GM20000 (cell line): Measurements from ENCODE around the gene HIBCH.

ENCODE experiments used
- DNase-seq: peaks from one replicate; pipeline ENCODE4 v3.0.0; 2012; ENCODE audit warnings: low spot score
- TF ChIP-seq, protein P1 (sequence below): IDR thresholded peaks from 2 replicates; pipeline ENCODE4 v1.5.1; 2012; ENCODE audit warnings: mild to moderate bottlenecking, control low read depth; ENCODE audit errors: extremely low read depth, missing control alignments

HIBCH gene

DNA sequence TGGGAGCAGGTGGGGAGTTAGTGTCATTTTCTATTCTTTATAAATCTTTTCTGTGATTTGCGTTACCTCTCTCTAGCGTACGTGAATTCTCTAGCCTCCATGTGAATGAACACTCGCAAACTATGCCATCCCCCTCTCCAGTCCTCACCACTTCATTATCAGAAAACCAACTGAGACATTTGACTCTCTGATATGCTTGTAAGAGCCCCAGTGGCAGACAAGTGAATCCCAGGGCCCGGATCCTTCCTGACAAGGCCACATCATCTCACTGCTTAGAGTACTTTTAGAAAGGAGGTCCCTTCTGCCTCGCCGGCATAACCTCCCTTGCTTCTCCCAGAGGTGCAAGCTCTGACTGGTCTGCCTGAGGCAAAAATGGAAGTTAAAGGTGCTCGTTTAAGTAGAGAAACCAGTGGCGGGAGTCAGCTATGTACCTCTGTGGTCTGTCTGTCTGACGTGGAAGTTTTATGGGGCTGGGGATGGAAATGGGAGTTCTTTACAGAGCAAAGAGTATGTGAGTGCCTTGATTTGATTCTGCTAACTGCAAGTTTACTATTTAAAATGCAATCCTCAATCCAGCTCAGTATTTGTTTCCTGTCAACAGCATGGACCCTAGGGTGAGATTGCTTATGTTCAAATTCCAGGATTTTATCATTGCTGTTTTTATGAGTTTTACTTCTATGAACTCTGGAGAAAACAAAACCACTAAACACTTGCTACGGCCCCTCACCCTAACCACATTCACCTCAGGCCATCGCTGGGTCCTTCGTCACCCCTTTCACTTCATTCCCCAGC is 142.2 kb downstream of the HIBCH start:
- DNase-seq, result no peak
- TF ChIP-seq, protein P1, sequence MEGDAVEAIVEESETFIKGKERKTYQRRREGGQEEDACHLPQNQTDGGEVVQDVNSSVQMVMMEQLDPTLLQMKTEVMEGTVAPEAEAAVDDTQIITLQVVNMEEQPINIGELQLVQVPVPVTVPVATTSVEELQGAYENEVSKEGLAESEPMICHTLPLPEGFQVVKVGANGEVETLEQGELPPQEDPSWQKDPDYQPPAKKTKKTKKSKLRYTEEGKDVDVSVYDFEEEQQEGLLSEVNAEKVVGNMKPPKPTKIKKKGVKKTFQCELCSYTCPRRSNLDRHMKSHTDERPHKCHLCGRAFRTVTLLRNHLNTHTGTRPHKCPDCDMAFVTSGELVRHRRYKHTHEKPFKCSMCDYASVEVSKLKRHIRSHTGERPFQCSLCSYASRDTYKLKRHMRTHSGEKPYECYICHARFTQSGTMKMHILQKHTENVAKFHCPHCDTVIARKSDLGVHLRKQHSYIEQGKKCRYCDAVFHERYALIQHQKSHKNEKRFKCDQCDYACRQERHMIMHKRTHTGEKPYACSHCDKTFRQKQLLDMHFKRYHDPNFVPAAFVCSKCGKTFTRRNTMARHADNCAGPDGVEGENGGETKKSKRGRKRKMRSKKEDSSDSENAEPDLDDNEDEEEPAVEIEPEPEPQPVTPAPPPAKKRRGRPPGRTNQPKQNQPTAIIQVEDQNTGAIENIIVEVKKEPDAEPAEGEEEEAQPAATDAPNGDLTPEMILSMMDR, result no peak

DNA sequence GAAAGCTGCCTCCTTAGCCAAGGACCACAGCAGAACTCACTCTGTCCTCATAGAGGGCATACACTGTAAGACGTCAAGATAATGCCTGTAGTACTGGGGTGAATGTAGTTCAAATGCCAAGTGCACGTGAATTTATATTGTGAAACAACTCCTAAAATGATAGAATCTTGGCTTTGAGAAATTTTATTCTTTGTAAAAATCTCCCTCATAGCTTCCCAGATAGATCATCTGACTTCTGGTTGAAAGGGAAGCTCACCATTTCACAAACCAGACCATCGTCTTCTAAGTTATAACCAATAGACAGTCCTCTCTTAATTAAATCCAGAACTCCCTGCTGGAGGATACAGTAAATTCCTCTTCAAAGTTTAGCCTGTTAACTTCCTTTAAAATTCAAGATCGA is 146.2 kb downstream of the HIBCH start:
- no peak for DNase-seq
- TF ChIP-seq, protein P1, result no peak

DNA sequence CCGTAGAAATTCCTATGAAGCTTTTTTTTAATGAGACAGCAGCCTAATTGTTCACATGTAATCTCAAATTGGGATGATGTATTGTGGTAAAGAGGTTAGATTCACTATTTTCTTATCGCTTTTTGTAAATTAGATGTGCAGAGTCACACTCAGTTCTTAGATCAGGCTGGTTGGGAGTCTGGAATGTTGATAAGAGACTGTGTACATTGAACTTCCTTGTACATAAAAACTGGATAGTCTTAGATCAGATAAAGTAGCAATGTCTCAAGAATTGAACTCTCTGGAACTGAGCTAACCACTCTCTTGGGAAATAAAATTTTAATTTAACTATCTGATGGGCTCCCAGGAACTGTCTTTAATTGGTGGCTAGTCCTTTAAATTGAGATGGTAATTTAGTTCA is 149.0 kb downstream of the HIBCH start:
- TF ChIP-seq, protein P1, result no peak
- DNase-seq, result no peak

DNA sequence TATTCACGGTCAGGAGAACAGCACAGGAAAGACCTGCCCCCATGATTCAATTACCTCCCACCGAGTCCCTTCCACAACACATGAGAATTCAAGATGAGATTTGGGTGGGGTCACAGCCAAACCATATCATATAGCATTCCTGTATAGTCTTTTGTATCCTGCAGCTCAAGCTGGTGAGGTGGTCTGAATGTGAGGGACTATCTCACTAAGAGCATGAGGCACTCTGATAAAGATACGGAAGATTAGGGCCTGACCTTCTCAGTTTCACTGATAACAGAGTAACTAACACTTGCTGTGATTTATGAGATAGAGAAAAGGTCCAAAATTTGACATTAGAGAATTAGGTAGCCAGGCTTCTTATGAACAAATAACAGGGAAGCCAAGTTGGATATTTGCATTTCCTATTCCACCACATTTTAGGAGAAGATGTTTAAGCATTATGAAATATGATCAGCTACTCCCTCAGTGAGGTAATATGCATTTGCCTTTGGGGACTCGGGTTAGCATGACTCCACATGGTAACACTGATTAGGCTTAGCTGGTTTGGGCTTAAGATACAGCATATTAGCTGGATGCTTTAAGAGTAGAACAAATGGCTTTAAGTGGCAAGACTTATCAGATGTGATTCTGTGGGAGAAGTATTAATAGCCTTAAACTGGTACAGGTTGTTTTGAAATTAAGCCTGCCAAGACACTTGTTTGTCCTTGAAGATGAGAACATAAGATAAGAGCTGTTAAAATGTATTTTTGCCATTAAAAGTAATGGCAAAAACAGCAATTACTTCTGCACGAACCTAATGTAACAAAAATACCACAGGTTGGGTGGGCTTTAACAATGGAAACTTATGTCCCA is 150.2 kb downstream of the HIBCH start:
- TF ChIP-seq, protein P1, result no peak
- no peak for DNase-seq

DNA sequence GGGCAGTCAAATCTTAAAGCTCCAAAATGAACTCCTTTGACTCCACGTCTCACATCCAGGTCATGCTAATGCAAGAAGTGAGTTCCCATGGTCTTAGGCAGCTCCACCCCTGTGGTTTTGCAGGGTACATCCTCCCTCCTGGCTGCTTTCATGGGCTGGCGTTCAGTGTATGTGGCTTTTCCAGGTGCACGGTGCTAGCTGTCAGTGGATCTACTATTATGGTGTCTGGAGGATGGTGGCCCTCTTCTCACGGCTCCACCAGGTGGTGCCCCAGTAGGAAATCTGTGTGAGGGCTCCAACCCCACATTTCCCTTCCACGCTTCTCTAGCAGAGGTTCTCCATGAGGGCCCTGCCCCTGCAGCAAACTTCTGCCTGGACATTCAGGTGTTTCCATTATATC is 151.9 kb downstream of the HIBCH start:
- TF ChIP-seq, protein P1, result no peak

DNA sequence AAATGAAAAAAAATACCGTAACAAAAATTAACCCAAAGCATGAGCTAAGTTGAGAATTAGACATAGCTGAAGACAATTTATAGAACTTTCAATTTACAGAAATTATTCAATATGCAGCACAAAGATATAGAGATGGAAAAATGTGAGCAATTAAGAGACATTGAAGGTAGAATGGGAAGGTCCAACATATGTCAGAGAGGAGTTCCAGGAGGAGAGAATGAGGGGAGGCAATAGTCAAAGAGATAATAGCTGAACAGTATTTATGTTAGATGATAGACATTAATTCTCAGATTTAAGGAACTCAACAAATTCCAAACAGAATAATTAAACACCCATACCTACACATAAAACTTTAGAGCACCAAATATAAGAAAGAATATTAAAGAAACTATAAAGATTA is 154.1 kb downstream of the HIBCH start:
- TF ChIP-seq, protein P1, result no peak
- DNase-seq, result no peak

More for the DNA sequence above, 151.9 kb downstream of the HIBCH start:
- DNase-seq, result no peak

DNA sequence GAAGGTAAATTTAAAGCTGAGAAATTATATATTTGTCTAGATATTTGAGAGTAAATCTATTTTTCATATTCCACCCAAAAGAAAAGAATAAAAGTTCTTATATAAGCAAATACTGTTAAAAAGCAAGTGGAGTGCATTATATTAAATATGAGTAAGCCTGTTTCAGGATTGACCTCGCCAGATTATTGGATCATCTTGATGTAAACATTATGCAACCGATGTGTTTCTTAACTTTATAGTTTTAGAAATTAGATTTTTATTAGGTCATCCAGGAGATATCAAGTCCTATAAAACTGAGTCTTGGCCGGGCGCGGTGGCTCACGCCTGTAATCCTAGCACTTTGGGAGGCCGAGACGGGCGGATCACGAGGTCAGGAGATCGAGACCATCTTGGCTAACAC is 156.8 kb downstream of the HIBCH start:
- DNase-seq, result no peak
- TF ChIP-seq, protein P1, result no peak
